H9 (cell line): ENCODE results near the gene LDLRAD4. TPM values are rescaled to one million over a fixed set of nuclear protein-coding genes. Genes with fewer than 3 reads are reported as not detected.

ENCODE experiments used
- DNase-seq: peaks from one replicate; pipeline ENCODE4 v3.0.0-alpha.2; 2017
- H2AFZ ChIP-seq: one replicate; pipeline ENCODE4 v1.6.1; 2013; ENCODE audit warnings: mild to moderate bottlenecking, low read length, control low read depth, moderate library complexity
- H2AK5ac ChIP-seq: 2 replicates; pipeline ENCODE4 v1.6.1; 2013; ENCODE audit warnings: low read length, control low read depth, mixed read lengths; ENCODE audit not compliant: insufficient read length
- H2BK120ac ChIP-seq: one replicate; pipeline ENCODE4 v1.6.1; 2013; ENCODE audit warnings: low read depth, mild to moderate bottlenecking, low read length, control low read depth, inconsistent platforms; ENCODE audit not compliant: poor library complexity, severe bottlenecking
- H2BK12ac ChIP-seq: 2 replicates; pipeline ENCODE4 v1.6.1; 2013; ENCODE audit warnings: low read length, control low read depth, mixed read lengths, low read depth; ENCODE audit not compliant: insufficient read length
- H2BK15ac ChIP-seq: 2 replicates; pipeline ENCODE4 v1.6.1; 2013; ENCODE audit warnings: low read depth, low read length, control low read depth
- H2BK20ac ChIP-seq: one replicate; pipeline ENCODE4 v1.6.1; 2013; ENCODE audit warnings: low read depth, mild to moderate bottlenecking, low read length, control low read depth, inconsistent platforms; ENCODE audit not compliant: poor library complexity, severe bottlenecking
- H2BK5ac ChIP-seq: 2 replicates; pipeline ENCODE4 v1.6.1; 2013; ENCODE audit warnings: low read length, control low read depth, mixed read lengths; ENCODE audit not compliant: insufficient read length
- H3K14ac ChIP-seq: 2 replicates; pipeline ENCODE4 v1.6.1; 2013; ENCODE audit warnings: low read length, control low read depth; ENCODE audit not compliant: insufficient read depth
- H3K18ac ChIP-seq: 2 replicates; pipeline ENCODE4 v1.6.1; 2013; ENCODE audit warnings: low read depth, mild to moderate bottlenecking, mixed read lengths, low read length, control low read depth; ENCODE audit not compliant: insufficient read length
- H3K23ac ChIP-seq: 2 replicates; pipeline ENCODE4 v1.6.1; 2013; ENCODE audit warnings: low read length, control low read depth, mixed read lengths, low read depth; ENCODE audit not compliant: insufficient read length
- H3K23me2 ChIP-seq: 2 replicates; pipeline ENCODE4 v1.6.1; 2013; ENCODE audit warnings: low read depth, mild to moderate bottlenecking, mixed read lengths, low read length, control low read depth; ENCODE audit not compliant: insufficient read length, poor library complexity, severe bottlenecking
- H3K27ac ChIP-seq: 2 replicates; pipeline ENCODE4 v1.5.1; 2013; ENCODE audit warnings: low read length, control low read depth, mixed read lengths, low read depth; ENCODE audit not compliant: insufficient read length
- H3K27me3 ChIP-seq: 2 replicates; pipeline ENCODE4 v1.6.1; 2013; ENCODE audit warnings: low read length, control low read depth, inconsistent platforms; ENCODE audit not compliant: insufficient read depth
- H3K4ac ChIP-seq: 2 replicates; pipeline ENCODE4 v1.6.1; 2013; ENCODE audit warnings: low read depth, mild to moderate bottlenecking, control low read depth, inconsistent platforms, low read length, moderate library complexity
- H3K4me1 ChIP-seq: 2 replicates; pipeline ENCODE4 v1.6.1; 2013; ENCODE audit warnings: low read length, control low read depth, inconsistent platforms; ENCODE audit not compliant: insufficient read depth
- H3K4me2 ChIP-seq: 2 replicates; pipeline ENCODE4 v1.6.1; 2013; ENCODE audit warnings: low read length, control low read depth, mixed read lengths; ENCODE audit not compliant: insufficient read length, insufficient read depth
- H3K56ac ChIP-seq: 2 replicates; pipeline ENCODE4 v1.6.1; 2013; ENCODE audit warnings: low read depth, mild to moderate bottlenecking, mixed read lengths, low read length, control low read depth; ENCODE audit not compliant: insufficient read length
- H3K79me1 ChIP-seq: 2 replicates; pipeline ENCODE4 v1.6.1; 2013; ENCODE audit warnings: low read depth, mild to moderate bottlenecking, moderate library complexity, low read length, control low read depth, inconsistent platforms; ENCODE audit not compliant: insufficient read depth, poor library complexity, severe bottlenecking
- H3K79me2 ChIP-seq: 2 replicates; pipeline ENCODE4 v1.6.1; 2013; ENCODE audit warnings: low read length, control low read depth, inconsistent platforms; ENCODE audit not compliant: insufficient read depth
- H3K9ac ChIP-seq: 2 replicates; pipeline ENCODE4 v1.6.1; 2013; ENCODE audit warnings: low read length, control low read depth, mixed read lengths; ENCODE audit not compliant: insufficient read length; ENCODE audit errors: extremely low read depth
- H3K9me3 ChIP-seq: one replicate; pipeline ENCODE4 v1.6.1; 2013; ENCODE audit warnings: low read depth, low read length, inconsistent platforms; ENCODE audit not compliant: control insufficient read depth
- H3T11ph ChIP-seq: one replicate; pipeline ENCODE4 v1.6.1; 2013; ENCODE audit warnings: mild to moderate bottlenecking, low read length, control low read depth, inconsistent platforms
- H4K20me1 ChIP-seq: one replicate; pipeline ENCODE4 v1.6.1; 2013; ENCODE audit not compliant: control insufficient read depth, insufficient read length, insufficient read depth
- H4K5ac ChIP-seq: 2 replicates; pipeline ENCODE4 v1.6.1; 2013; ENCODE audit warnings: low read depth, mild to moderate bottlenecking, mixed read lengths, low read length, control low read depth; ENCODE audit not compliant: insufficient read length
- H4K8ac ChIP-seq: replicated peaks from 2 replicates; pipeline ENCODE4 v1.6.1; 2013; ENCODE audit warnings: low read length, control low read depth, mixed read lengths, low read depth; ENCODE audit not compliant: insufficient read length
- H4K91ac ChIP-seq: 2 replicates; pipeline ENCODE4 v1.6.1; 2013; ENCODE audit warnings: low read depth, mild to moderate bottlenecking, moderate library complexity, mixed read lengths, low read length, control low read depth; ENCODE audit not compliant: insufficient read length
- H3K27ac Mint-ChIP-seq, 3 experiments: 2 replicates in 2 of 3; 3 replicates in 1 of 3; pipeline ENCODE4 v1.8.0; 2020 to 2021; ENCODE audit warnings: mixed read lengths in 3 of 3, mild to moderate bottlenecking in 1 of 3, moderate library complexity in 1 of 3
- H3K27me3 Mint-ChIP-seq: 2 replicates; pipeline ENCODE4 v1.8.0; 2021; ENCODE audit warnings: low read depth, mild to moderate bottlenecking, moderate library complexity, mixed read lengths
- H3K36me3 Mint-ChIP-seq, 3 experiments: 2 replicates in 2 of 3; 3 replicates in 1 of 3; pipeline ENCODE4 v1.8.0; 2020 to 2021; ENCODE audit warnings: low read depth in 3 of 3, mixed read lengths in 3 of 3; ENCODE audit not compliant: insufficient read depth in 1 of 3
- H3K4me1 Mint-ChIP-seq, 2 experiments: 2 replicates each; pipeline ENCODE4 v1.8.0; 2020; ENCODE audit warnings: mixed read lengths in 2 of 2
- H3K4me3 Mint-ChIP-seq, 2 experiments: 2 replicates in 1 of 2; 3 replicates in 1 of 2; pipeline ENCODE4 v1.8.0; 2020 to 2021; ENCODE audit warnings: mild to moderate bottlenecking in 2 of 2, mixed read lengths in 2 of 2, moderate library complexity in 1 of 2
- H3K9me3 Mint-ChIP-seq, 2 experiments: 2 replicates in 1 of 2; 3 replicates in 1 of 2; pipeline ENCODE4 v1.8.0; 2020; ENCODE audit warnings: mild to moderate bottlenecking in 2 of 2, mixed read lengths in 2 of 2, moderate library complexity in 1 of 2
- WGBS: extraction: QIAGEN DNeasy Blood & Tissue Kit; methylation state at CpG from one replicate; pipeline ENCODE4 v1.1.7; 2013; ENCODE audit warnings: missing lambda C conversion rate, low lambda C conversion rate, mixed read lengths; ENCODE audit not compliant: insufficient read length; ENCODE audit errors: extremely low coverage; 5-methylcytosine and 5-hydroxymethylcytosine counted together
- total RNA-seq: library from RNA; stranded (reverse); gene quantifications from 2 replicates; pipeline ENCODE4 v1.2.1, GENCODE V29; 2021
- TF ChIP-seq, protein P1 (sequence below): fragments of 200-600 bp; sonication (generic); conservative IDR thresholded peaks from 3 replicates; pipeline ENCODE4 v1.8.0; 2021; ENCODE audit warnings: antibody characterized with exemption, mild to moderate bottlenecking

LDLRAD4 gene
- total RNA-seq, 1 experiment from 2014 or later: 3.9 TPM

GRCh38 chr18:13445241-13445897 lies 226.8 kb downstream of the LDLRAD4 start:
- Histone ChIP-seq H3K9ac (no peak overlapping the region), H3K4me1 (no peaks in the 10 kb centered on the region; the same call in 1 of the 2 replicates), H3K27me3 (no peaks in the 10 kb centered on the region), H3K27ac (no peak overlapping the region), H4K91ac (no peak overlapping the region), H4K5ac (no peak overlapping the region), H3K9me3 (no peaks in the 10 kb centered on the region), H3K23ac (no peak overlapping the region), H3K18ac (no peak overlapping the region), H3K79me1 (no peaks in the 10 kb centered on the region), H3K14ac (no peak overlapping the region), H3K4me2 (no peak overlapping the region), H2AFZ (no peak overlapping the region), H4K20me1 (peaks cover 2% of the 10 kb centered on the region), H2BK5ac (no peak overlapping the region), H3K56ac (no peak overlapping the region), H2AK5ac (no peak overlapping the region), H4K8ac (no peak overlapping the region), H3K79me2 (no peaks in the 10 kb centered on the region), H2BK15ac (no peak overlapping the region), H2BK120ac (no peak overlapping the region), H2BK12ac (no peak overlapping the region), H3T11ph (no peak overlapping the region), H3K23me2 (no peaks in the 10 kb centered on the region), H3K4ac (no peak overlapping the region), H2BK20ac (no peak overlapping the region)
- Mint-ChIP-seq H3K27ac (no peak overlapping the region), H3K36me3 (no peaks in the 10 kb centered on the region), H3K4me1 (peaks cover 25 to 34% of the 10 kb centered on the region in 2 experiments), H3K4me3 (no peak overlapping the region), H3K9me3 (no peaks in the 10 kb centered on the region), H3K27me3 (peaks cover 37% of the 10 kb centered on the region)
- TF ChIP-seq, protein P1, sequence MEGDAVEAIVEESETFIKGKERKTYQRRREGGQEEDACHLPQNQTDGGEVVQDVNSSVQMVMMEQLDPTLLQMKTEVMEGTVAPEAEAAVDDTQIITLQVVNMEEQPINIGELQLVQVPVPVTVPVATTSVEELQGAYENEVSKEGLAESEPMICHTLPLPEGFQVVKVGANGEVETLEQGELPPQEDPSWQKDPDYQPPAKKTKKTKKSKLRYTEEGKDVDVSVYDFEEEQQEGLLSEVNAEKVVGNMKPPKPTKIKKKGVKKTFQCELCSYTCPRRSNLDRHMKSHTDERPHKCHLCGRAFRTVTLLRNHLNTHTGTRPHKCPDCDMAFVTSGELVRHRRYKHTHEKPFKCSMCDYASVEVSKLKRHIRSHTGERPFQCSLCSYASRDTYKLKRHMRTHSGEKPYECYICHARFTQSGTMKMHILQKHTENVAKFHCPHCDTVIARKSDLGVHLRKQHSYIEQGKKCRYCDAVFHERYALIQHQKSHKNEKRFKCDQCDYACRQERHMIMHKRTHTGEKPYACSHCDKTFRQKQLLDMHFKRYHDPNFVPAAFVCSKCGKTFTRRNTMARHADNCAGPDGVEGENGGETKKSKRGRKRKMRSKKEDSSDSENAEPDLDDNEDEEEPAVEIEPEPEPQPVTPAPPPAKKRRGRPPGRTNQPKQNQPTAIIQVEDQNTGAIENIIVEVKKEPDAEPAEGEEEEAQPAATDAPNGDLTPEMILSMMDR: no peak
- WGBS: no CpG with 5 or more reads among the region's 6 CpGs
- no peak for DNase-seq
